Activated CD8-positive, alpha-beta T cell treated with anti-CD3 and anti-CD28 coated beads, Interleukin-2, amount 10 ng/mL, durations not matched to agents 7 days and 5 days (primary cell): ENCODE results near the gene RENBP. TPM values are rescaled to one million over a fixed set of nuclear protein-coding genes. Genes with fewer than 3 reads are reported as not detected.

Experiments used
- ATAC-seq: fragments of 150-1000 bp; cut with Tn5 transposase; one replicate; pipeline ENCODE4 v1.10.0; 2021; ENCODE audit warnings: moderate library complexity
- CTCF ChIA-PET: fragments of 350-600 bp; sonication (Branson Sonifier 250); formaldehyde crosslinking; loops from one replicate; lab custom pipeline; 2021; ENCODE audit warnings: antibody characterized with exemption; lab: Charles Lee
- POLR2A ChIA-PET: fragments of 350-600 bp; sonication (Branson Sonifier 250); formaldehyde crosslinking; loops from one replicate; lab custom pipeline; 2021; ENCODE audit warnings: antibody characterized with exemption; lab: Charles Lee
- DNase-seq: peaks from one replicate; pipeline ENCODE4 v3.0.0-alpha.2; 2020
- H3K27ac Mint-ChIP-seq: one replicate; pipeline ENCODE4 v1.8.0; 2021; ENCODE audit warnings: mild to moderate bottlenecking, mixed read lengths
- H3K27me3 Mint-ChIP-seq: one replicate; pipeline ENCODE4 v1.8.0; 2021; ENCODE audit warnings: low read depth, mixed read lengths
- H3K36me3 Mint-ChIP-seq: one replicate; pipeline ENCODE4 v1.8.0; 2021; ENCODE audit warnings: low read depth, mixed read lengths
- H3K4me1 Mint-ChIP-seq: one replicate; pipeline ENCODE4 v1.8.0; 2021; ENCODE audit warnings: low read depth, mixed read lengths
- H3K4me3 Mint-ChIP-seq: one replicate; pipeline ENCODE4 v1.8.0; 2021; ENCODE audit warnings: mild to moderate bottlenecking, mixed read lengths
- H3K9me3 Mint-ChIP-seq: one replicate; pipeline ENCODE4 v1.8.0; 2022; ENCODE audit warnings: mixed read lengths; ENCODE audit not compliant: insufficient read depth
- total RNA-seq, 2 experiments: library from RNA; stranded (reverse); gene quantifications; one replicate each; pipeline ENCODE4 v1.2.3, GENCODE V29; 2021

The RENBP gene
- total RNA-seq, 2 experiments from 2014 or later = 12.1 to 13.6 TPM

DNA sequence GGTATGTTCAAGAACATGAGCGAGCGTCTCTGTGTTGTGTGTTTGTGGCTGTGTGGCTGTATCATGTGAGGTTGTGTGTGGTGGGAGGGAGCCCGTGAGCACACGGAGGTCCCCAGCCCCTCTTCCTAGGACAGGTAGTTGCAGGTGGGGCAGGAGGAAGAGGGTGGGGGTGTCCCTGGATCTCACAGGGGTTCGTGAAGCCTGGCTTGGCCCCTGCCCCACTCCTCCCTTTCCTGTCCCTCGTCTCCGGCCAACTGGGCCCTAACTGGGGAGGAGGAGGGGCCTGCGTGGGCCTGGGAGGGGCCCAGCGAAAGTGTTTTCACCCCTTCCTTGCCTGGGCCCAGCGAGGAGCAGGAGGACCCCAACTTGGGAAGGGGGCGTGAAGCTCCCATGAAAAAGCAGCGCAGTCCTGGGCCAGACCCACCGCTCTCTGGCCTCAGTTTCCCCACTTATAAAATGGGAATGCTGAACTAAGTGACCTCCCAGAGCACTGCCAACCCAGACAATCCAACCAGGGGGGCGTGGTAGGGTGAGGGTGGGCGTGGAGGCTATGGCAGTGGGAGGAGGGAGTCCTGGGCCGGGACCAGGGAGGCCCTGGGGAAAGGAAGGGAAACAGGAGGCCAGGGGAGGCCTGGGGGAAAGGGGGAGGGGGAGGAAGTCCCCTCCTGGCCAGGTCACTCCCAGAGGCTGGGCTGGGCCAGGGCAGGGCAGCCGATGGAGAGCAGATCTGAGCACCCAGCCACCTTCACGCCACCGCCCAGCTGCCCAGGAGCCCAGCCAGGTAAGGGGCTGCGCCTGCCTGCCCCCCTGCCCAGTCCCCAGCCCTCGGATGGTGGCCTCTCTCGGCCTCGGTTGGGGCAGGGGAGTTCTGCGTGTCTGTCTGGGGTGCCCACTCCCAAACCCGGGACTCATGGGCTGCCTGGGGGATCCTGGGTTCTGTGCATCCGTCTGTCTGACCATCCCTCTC, 40.2 kb downstream of the RENBP start, which contains the start of gene AVPR2:
TSS of gene AVPR2 (plus strand) at position 683 of the 967 bp plus-strand sequence. CDS start 473 bp downstream, outside the sequence.
- DNase-seq (no peak), ATAC-seq (no peak)
- Mint-ChIP-seq H3K27me3 (no peaks in the 10 kb centered on the region), H3K4me1 (peaks cover 53% of the 10 kb centered on the region), H3K9me3 (peaks cover 4% of the 10 kb centered on the region), H3K36me3 (peaks cover 11% of the 10 kb centered on the region), H3K27ac (peak within 1 kb of the TSS; percentile 75), H3K4me3 (no peak within 1 kb of the TSS)
- POLR2A ChIA-PET = no interaction called here
- CTCF ChIA-PET = no interaction called here

DNA sequence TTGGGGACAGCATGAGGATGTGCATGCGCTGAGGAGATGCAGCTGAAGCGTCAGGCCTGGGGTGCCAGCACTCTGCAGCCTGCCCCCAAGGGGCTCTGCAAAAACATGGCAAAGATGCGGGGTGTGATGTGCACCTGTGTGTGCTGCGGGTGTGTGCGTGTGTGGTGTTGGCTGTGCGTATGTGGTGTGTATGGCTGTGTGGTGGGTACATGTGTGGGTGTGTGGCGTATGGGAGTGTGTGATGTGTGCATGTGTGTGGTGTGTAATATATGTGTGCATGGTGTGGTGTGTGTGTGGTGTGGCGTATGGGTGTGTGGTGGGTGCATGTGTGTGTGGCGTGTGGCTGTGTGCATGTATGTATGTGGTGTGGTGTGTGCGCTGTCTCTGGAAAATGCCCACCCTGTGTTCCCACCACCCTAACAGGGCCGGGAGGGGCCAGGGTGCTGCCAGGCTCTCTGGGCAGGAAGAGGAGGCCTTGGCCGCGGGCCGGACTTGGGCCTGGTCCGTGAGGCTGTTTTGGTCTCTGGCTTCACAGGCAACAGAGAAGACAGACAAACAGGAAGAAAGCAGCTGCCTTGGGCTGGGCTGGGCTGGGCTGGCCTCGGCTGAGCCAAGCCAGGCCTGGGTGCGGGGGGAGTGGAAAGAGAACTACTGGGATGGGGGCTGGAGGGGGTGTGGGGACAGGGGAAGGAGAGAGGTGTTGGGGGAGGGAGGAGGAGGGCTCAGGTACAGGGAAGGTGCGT, 41.0 kb downstream of the RENBP start:
- CTCF ChIA-PET = no interaction called here
- Mint-ChIP-seq H3K4me1 (peaks cover 53% of the 10 kb centered on the region), H3K4me3 (no peak overlapping the region), H3K36me3 (peaks cover 7% of the 10 kb centered on the region), H3K27me3 (peaks cover 1% of the 10 kb centered on the region), H3K27ac (peak overlapping the region; percentile 53), H3K9me3 (peaks cover 5% of the 10 kb centered on the region)
- POLR2A ChIA-PET = no interaction called here
- DNase-seq = no peak
- ATAC-seq = no peak

DNA sequence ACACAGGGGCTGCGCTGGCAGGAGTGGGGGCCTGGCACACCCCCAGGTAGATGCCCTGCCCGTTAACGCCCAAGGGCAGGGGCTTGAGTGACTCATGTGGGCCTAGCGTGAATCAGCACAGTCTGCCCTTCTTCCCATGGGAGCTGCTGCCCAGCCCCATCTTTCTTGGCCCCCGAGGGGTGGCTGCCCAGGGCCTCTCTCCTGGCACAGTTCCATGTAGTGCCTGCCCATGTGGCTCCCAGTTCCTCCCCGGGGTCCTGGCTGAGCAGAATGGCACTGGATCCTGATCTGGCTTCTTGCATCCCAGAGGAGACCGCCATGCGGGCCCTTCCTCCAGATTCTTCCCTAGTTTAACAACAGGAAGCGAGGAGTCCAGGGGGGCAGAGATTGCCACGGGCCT, 42.1 kb downstream of the RENBP start:
- CTCF ChIA-PET = no interaction called here

DNA sequence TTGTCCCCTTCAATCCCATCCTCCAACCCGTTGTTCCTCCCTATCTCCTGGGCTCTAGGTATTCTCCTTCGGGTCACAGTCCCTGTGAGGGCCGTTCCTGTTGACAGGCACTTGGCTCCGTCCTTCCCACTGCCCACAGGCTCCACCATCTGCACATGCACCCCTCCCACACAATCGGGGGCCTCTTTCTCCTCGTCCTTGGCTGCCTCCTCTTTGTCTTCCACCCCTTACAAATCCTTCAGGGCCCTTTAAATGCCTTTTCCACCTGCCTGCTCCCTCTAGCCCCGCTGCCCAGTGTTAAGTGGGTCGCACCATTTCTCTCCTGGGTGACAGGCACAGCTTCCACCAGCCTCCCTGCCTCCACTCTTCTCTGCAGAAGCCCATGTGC, 42.7 kb downstream of the RENBP start:
- CTCF ChIA-PET = no interaction called here
- peaks cover 4% of the 10 kb centered on the region for H3K36me3 Mint-ChIP-seq
- peaks cover 44% of the 10 kb centered on the region for H3K4me1 Mint-ChIP-seq
- H3K4me3 Mint-ChIP-seq = no peak overlapping the region
- H3K27me3 Mint-ChIP-seq = peaks cover 6% of the 10 kb centered on the region
- ATAC-seq (no peak), DNase-seq (no peak)
- peaks cover 5% of the 10 kb centered on the region for H3K9me3 Mint-ChIP-seq
- H3K27ac Mint-ChIP-seq = peak overlapping the region; percentile 66
- POLR2A ChIA-PET = no interaction called here

More for the DNA sequence above, 42.1 kb downstream of the RENBP start:
- peaks cover 5% of the 10 kb centered on the region for H3K36me3 Mint-ChIP-seq
- H3K27ac Mint-ChIP-seq = peak overlapping the region; percentile 20
- peaks cover 49% of the 10 kb centered on the region for H3K4me1 Mint-ChIP-seq
- H3K9me3 Mint-ChIP-seq = peaks cover 5% of the 10 kb centered on the region
- no peak for ATAC-seq
- POLR2A ChIA-PET = no interaction called here
- no peak overlapping the region for H3K4me3 Mint-ChIP-seq
- H3K27me3 Mint-ChIP-seq = peaks cover 6% of the 10 kb centered on the region
- DNase-seq = no peak

DNA sequence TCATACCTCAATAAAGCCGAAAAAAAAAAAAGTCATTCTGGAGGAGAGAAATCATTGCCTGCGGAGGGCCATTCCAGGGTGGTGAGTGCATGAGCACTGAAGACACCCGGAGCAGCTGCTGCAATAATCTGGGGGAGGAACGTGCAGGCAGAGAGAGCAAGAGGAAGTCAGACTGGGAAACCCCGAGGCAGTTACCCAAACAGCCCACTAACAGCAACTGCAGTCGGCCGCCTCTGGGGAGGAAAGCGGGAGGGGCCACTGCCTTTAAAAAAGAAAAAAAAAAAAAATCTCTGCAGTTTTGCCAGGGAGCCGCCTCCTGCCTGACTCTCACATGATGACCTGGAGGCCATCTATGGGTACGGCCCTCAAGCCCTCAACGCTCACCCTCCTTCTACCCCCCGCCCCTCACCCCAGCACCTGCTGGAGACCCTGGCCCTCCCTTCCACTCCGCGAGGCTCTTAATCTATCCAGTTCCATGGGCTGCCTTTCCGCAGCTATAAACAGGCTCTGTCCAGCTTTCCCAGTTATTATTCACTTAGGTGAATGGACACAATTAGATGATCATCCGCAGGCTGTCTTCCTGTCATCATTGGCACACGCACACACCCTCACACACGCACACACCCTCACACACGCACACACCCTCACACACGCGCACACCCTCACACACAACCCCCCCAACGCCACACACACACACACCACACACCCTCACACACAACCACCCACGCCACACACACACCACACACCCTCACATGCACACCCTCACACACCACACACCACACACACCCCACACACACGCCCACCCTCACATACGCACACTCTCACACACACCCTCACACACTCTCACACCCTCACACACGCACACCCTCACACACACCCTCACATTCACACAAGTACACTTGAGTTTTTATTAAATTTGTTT, 43.4 kb downstream of the RENBP start:
- Mint-ChIP-seq H3K4me1 (peaks cover 40% of the 10 kb centered on the region), H3K27ac (peak overlapping the region; percentile 66), H3K36me3 (peaks cover 3% of the 10 kb centered on the region), H3K27me3 (peaks cover 6% of the 10 kb centered on the region), H3K4me3 (peak overlapping the region; percentile 53), H3K9me3 (peaks cover 5% of the 10 kb centered on the region)
- DNase-seq (peak; percentile 73), ATAC-seq (peak; percentile 79)
- POLR2A ChIA-PET = interaction anchor here (0.6 to 0.7 kb wide), 3 partner anchors 9 to 569 kb away, joined by 3 to 4 read pairs (median 3); partner anchors contain the start of gene ARHGAP4
- CTCF ChIA-PET = interaction anchor here (1.0 kb wide), 1 partner anchor 239 kb away, joined by 3 read pairs; no protein-coding TSS in a partner anchor

DNA sequence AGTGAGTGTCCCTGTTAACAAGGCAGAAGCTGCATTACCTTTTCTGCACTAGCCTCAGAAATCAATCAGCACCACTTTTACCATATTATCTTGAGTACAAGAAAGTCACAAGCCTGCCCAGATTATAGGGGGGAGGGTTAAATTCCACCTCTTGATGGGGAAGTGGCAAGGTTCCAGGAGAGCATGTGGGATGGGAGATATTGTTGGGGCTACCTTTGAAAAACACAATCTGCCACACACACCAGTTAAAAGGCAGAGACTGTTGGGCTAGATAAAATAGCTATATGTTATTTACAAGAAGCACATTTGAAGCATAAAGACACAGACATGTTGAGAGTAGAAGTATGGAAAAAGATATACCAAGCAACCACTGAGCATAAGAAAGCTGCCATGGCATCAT, 46.5 kb downstream of the RENBP start:
- ChIA-PET CTCF (no interaction called here), POLR2A (interaction anchor here (0.6 kb wide), 1 partner anchor 123 kb away, joined by 3 read pairs; no protein-coding TSS in a partner anchor)
- Mint-ChIP-seq H3K36me3 (no peaks in the 10 kb centered on the region), H3K9me3 (peaks cover 5% of the 10 kb centered on the region), H3K4me1 (peaks cover 19% of the 10 kb centered on the region), H3K4me3 (no peak overlapping the region), H3K27ac (no peak overlapping the region), H3K27me3 (peaks cover 14% of the 10 kb centered on the region)
- ATAC-seq = no peak
- no peak for DNase-seq

DNA sequence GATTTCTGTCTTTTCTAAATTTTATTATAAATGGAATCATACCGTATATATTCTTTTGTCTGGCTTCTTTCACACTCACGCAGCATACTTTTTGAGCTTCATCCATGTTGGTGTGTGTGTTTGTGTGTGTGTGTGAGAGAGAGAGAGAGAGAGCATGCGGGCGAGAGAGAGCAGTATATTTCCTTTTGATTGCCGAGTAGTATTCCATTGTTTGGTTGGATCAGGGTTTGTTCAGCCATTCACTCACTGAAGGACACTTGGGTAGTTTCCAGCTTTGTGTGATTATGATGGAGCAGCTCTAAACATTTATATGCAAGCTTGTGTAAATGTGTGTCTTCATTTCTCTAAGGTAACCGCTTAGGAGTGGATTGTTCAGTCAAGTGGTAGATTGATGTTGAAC, 55.3 kb downstream of the RENBP start:
- DNase-seq (no peak), ATAC-seq (no peak)
- CTCF ChIA-PET = no interaction called here
- Mint-ChIP-seq H3K4me1 (peaks cover 6% of the 10 kb centered on the region), H3K27ac (no peak overlapping the region), H3K4me3 (no peak overlapping the region), H3K36me3 (no peaks in the 10 kb centered on the region), H3K9me3 (no peaks in the 10 kb centered on the region), H3K27me3 (peaks cover 36% of the 10 kb centered on the region)
- POLR2A ChIA-PET = no interaction called here

DNA sequence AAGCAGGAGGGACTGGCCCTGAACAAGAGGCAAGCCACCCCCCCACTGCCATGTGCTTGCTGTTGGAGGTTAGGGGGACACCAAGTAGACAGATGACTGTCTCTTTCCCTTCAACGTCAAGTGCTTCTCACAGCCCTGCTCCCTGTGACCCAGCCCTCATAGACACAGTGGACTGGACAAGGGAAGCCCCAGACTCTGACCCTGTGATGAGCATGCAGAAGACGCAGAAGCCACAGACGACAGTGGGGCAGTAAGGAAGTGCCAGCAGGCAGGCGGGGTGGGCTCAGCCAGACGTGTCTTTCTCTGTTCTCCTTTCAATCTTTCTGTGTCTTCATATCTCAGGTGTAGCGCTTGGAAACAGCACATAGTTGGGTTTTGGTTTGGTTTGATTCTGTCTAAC, 56.1 kb downstream of the RENBP start:
- CTCF ChIA-PET = interaction anchor here (1.0 kb wide), 1 partner anchor 59 kb away, joined by 3 read pairs; no protein-coding TSS in a partner anchor
- Mint-ChIP-seq H3K4me1 (peaks cover 6% of the 10 kb centered on the region), H3K27ac (no peak overlapping the region), H3K27me3 (peaks cover 31% of the 10 kb centered on the region), H3K4me3 (no peak overlapping the region), H3K36me3 (no peaks in the 10 kb centered on the region), H3K9me3 (no peaks in the 10 kb centered on the region)
- POLR2A ChIA-PET = no interaction called here
- no peak for ATAC-seq
- DNase-seq = no peak

DNA sequence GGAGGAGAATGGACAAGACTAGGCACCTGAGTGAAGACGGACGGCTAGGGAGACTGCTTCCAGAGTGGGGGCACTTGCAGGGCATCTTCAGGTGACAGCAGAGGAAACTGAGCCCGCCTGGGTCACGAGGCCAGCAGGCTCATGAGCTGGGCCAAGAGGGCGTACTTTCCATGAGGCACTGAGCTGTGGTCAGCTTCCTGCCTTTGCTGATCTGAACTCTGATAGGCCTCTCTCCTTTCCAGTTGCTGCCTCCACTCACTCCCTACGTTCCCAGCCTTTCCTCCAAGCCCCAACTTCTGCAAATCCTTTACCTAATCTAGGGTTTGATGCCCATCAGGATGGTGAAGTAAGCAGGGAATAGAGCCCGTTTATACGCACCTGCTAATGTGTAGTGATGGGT, 57.1 kb downstream of the RENBP start:
- peaks cover 27% of the 10 kb centered on the region for H3K27me3 Mint-ChIP-seq
- H3K36me3 Mint-ChIP-seq = no peaks in the 10 kb centered on the region
- H3K9me3 Mint-ChIP-seq = no peaks in the 10 kb centered on the region
- ChIA-PET POLR2A (no interaction called here), CTCF (interaction anchor here (1.0 kb wide), 1 partner anchor 60 kb away, joined by 3 read pairs; no protein-coding TSS in a partner anchor)
- H3K4me1 Mint-ChIP-seq = peaks cover 6% of the 10 kb centered on the region
- no peak overlapping the region for H3K27ac Mint-ChIP-seq
- no peak for ATAC-seq
- no peak overlapping the region for H3K4me3 Mint-ChIP-seq
- no peak for DNase-seq

DNA sequence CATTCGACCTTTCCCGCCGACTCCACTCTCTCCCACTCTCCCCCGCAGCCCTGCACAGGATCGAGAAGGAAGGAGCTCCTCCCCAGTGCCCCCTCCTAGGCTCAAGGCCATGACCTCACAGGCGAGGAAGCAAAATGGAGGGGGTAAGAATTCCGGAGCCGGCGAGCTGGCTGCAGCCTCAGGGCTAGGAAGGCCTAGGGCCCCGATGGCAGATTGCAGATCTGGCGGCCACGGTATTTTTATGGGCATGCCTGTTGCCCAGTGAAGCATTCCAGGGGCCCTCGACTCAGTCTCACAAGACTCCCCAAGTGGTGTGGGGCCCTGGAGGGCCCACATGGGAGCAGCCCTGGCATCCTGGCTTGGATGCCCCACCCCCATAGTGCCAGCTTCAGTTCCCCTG, 57.5 kb downstream of the RENBP start:
- peaks cover 6% of the 10 kb centered on the region for H3K4me1 Mint-ChIP-seq
- no peaks in the 10 kb centered on the region for H3K9me3 Mint-ChIP-seq
- POLR2A ChIA-PET = no interaction called here
- H3K27ac Mint-ChIP-seq = no peak overlapping the region
- DNase-seq = no peak
- no peak for ATAC-seq
- H3K27me3 Mint-ChIP-seq = peaks cover 29% of the 10 kb centered on the region
- H3K4me3 Mint-ChIP-seq = no peak overlapping the region
- CTCF ChIA-PET = no interaction called here
- H3K36me3 Mint-ChIP-seq = no peaks in the 10 kb centered on the region
